Mucosa of descending colon (tissue), 3 donors: ENCODE measurements around the gene ACYP2. TPM values are rescaled to one million over a fixed set of nuclear protein-coding genes. Genes with fewer than 3 reads are reported as not detected.
"Not testable (repeated sequence)": the region's sequence is repeated elsewhere in the genome, so short reads cannot be mapped to it uniquely, and the experiment has no call there.

Source experiments
- ATAC-seq: fragments of 200-7000 bp; cut with Tn5 transposase; one replicate; pipeline ENCODE4 v1.9.1; 2020; ENCODE audit warnings: mild to moderate bottlenecking, moderate library complexity
- DNase-seq, 3 donors: peaks; one replicate each; pipeline ENCODE4 v3.0.0-alpha.2; 2020
- H3K36me3 ChIP-seq: fragments of 200-600 bp; one replicate; pipeline ENCODE4 v1.8.0; 2021; ENCODE audit warnings: low read depth, mild to moderate bottlenecking
- H3K4me1 ChIP-seq: fragments of 200-600 bp; one replicate; pipeline ENCODE4 v1.8.0; 2021; ENCODE audit warnings: low read depth, mild to moderate bottlenecking
- H3K4me3 ChIP-seq: fragments of 200-600 bp; one replicate; pipeline ENCODE4 v1.8.0; 2021; ENCODE audit warnings: mild to moderate bottlenecking
- H3K9me3 ChIP-seq: fragments of 200-600 bp; one replicate; pipeline ENCODE4 v1.8.0; 2021; ENCODE audit warnings: mild to moderate bottlenecking
- intact Hi-C, 2 donors: fragments of 100-400 bp; cut with DNase I in 1 of 2; cut with micrococcal nuclease in 1 of 2; formaldehyde crosslinking; loops; one replicate each; pipeline versions ENCODE4 v1.11.0 to v1.11.1; 2022; cut with DNase I, micrococcal nuclease
- total RNA-seq, 3 donors: library from RNA; stranded (reverse); fragmentation: NEBNext Ultra II Directional in 2 of 3; extraction: Animal tissue kit (Norgen Biotek cat#: 25700) in 2 of 3; gene quantifications; one replicate each; pipeline versions ENCODE4 v1.2.1 to v1.2.4, GENCODE V29; 2021 to 2023
- TF ChIP-seq, protein P1 (sequence below): fragments of 200-600 bp; IDR thresholded peaks from one replicate; pipeline ENCODE4 v1.8.0; 2022; ENCODE audit warnings: antibody characterized with exemption, mild to moderate bottlenecking
- donor health status: DM: no; HTN: no; CAD: no; lungs with moderate emphysema.
- donor health status: DM: no; HTN: no; CAD: no.
- donor health status: DM: no; HTN: yes; CAD: no.

Gene ACYP2
- total RNA-seq, 3 donors from 2014 or later, result 10.7 to 17.8 (median 13.8) TPM

DNA sequence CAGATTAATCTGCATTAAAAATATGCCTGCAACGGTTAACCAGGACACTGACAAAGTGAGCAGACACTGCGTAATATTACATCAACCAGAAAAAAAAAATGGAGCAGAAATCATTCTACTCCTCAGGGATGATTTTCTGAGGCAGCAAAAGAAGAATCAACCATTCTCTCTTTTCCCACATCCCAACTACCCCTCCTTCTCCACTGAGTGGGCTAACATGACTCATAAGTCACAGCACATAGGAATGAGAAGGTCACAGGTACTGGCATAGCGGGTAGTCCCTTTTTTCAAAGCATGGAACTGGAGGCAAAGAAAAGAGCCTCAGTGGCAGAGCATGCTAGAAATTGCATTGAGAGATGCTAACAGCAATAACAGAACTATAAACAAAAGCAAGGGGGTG is 194.9 kb downstream of the ACYP2 start:
- ATAC-seq (no peak), DNase-seq (no peak)
- Histone ChIP-seq H3K4me3 (no peak overlapping the region), H3K36me3 (no peaks in the 10 kb centered on the region), H3K9me3 (no peaks in the 10 kb centered on the region), H3K4me1 (no peaks in the 10 kb centered on the region)
- TF ChIP-seq, protein P1, sequence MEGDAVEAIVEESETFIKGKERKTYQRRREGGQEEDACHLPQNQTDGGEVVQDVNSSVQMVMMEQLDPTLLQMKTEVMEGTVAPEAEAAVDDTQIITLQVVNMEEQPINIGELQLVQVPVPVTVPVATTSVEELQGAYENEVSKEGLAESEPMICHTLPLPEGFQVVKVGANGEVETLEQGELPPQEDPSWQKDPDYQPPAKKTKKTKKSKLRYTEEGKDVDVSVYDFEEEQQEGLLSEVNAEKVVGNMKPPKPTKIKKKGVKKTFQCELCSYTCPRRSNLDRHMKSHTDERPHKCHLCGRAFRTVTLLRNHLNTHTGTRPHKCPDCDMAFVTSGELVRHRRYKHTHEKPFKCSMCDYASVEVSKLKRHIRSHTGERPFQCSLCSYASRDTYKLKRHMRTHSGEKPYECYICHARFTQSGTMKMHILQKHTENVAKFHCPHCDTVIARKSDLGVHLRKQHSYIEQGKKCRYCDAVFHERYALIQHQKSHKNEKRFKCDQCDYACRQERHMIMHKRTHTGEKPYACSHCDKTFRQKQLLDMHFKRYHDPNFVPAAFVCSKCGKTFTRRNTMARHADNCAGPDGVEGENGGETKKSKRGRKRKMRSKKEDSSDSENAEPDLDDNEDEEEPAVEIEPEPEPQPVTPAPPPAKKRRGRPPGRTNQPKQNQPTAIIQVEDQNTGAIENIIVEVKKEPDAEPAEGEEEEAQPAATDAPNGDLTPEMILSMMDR, result no peak
- intact Hi-C loops, result no loop called here

DNA sequence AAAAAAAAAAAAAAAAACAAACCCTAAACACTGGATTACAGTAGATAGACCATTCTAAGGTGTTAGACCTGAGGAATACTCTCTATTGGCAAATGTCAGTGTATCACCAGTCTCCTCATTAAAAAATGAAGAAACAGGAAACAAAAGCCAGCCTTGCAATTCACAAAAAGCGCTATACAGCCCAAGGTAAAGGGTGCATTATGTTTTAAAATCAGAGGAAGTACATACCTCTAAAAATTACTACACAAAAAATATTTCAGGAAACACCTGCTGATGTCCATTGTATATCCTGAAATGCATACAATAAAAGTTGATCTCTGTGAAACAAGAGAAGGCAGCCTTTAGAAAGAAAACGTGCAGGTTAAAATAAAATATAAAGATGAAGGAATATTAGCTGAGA is 195.5 kb downstream of the ACYP2 start:
- H3K36me3 ChIP-seq, result no peaks in the 10 kb centered on the region
- no peak overlapping the region for H3K4me3 ChIP-seq
- TF ChIP-seq, protein P1, result no peak
- DNase-seq (no peak), ATAC-seq (no peak)
- no peaks in the 10 kb centered on the region for H3K9me3 ChIP-seq
- H3K4me1 ChIP-seq, result no peaks in the 10 kb centered on the region
- intact Hi-C loops, result no loop called here

DNA sequence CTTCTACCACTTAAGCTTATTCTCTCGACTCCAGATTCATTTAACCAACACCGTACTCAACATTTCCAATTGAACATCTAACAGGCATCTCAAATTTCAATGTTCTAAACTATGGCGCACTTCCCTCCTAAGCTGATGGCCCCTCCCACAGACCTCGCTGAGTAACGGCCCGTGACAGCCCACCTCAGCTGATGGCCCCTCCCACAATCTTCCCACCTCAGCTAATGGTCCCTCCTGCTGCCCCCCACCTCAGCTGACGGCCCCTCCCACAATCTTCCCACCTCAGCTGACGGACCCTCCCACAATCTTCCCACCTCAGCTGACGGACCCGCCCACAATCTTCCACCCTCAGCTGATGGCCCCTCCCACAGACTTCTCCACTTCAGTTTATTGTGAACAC is 197.7 kb downstream of the ACYP2 start:
- Histone ChIP-seq H3K36me3 (no peaks in the 10 kb centered on the region), H3K4me3 (no peak overlapping the region), H3K4me1 (no peaks in the 10 kb centered on the region), H3K9me3 (no peaks in the 10 kb centered on the region)
- intact Hi-C loops, result no loop called here
- TF ChIP-seq, protein P1, result no peak
- ATAC-seq (no peak), DNase-seq (no peak)

DNA sequence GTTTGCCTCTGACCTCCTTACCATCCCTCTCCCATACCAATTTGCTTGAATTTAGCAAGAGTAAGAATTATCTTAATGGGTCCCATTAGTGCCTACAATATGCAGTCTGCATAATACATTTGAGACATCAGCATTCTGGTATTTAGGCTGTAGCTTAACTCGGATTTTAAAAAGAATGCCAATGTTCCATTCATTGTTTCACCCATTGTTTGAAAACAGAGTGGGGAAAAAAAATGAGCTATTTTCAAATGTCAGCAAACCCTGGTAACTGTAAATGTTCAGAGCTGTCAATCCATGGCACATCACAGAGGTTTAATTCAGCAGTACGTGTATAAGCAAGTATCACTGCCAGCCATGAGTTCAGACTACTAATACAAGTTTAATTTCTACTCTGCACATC is 202.6 kb downstream of the ACYP2 start:
- Histone ChIP-seq H3K4me3 (no peak overlapping the region), H3K36me3 (no peaks in the 10 kb centered on the region), H3K9me3 (no peaks in the 10 kb centered on the region), H3K4me1 (no peaks in the 10 kb centered on the region)
- ATAC-seq, result no peak
- TF ChIP-seq, protein P1, result no peak
- no peak for DNase-seq
- intact Hi-C loops, result no loop called here

DNA sequence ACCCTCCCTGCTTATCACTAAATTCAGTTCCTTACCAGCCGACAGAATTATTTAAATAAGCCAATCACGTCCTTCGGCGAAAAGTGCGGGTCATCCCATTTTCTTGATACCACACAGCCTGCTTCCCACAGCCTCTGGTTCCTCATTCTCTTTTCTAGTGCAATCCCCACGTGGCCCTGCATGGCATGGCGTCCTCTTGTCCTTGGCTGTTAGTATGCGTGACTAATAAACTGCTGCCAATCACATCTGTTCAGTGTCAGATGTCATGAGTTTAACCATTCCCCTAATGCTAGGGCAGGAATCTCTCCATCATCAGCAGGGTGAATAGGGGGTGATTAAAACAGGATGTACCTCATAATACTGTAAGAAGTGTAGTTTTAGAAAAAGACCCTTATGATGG is 203.4 kb downstream of the ACYP2 start:
- TF ChIP-seq, protein P1, result no peak
- Histone ChIP-seq H3K36me3 (no peaks in the 10 kb centered on the region), H3K4me3 (no peak overlapping the region), H3K4me1 (no peaks in the 10 kb centered on the region), H3K9me3 (no peaks in the 10 kb centered on the region)
- intact Hi-C loops, result no loop called here
- ATAC-seq (no peak), DNase-seq (no peak)

DNA sequence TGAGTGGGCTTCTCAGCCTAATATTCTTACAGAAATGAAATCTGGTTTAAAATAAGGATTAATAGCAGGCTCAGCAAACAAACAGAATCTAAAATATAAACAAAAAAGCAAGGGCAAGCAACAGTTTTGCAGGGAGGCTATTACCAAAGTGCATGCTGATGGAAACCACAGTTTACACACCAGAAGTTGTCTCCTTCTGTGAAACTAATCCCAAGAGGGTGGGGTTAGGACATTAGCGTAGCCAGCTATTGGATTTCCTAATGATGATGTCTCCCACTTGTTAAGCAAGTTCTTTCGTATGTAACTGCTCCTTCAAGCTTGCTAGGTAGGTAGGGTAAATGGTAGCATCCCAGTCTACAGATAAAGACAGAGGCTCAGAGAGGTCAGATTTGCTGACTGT is 205.6 kb downstream of the ACYP2 start:
- ATAC-seq, result no peak
- no peaks in the 10 kb centered on the region for H3K4me1 ChIP-seq
- intact Hi-C loops, result no loop called here
- no peak overlapping the region for H3K4me3 ChIP-seq
- no peak for DNase-seq
- no peaks in the 10 kb centered on the region for H3K9me3 ChIP-seq
- TF ChIP-seq, protein P1, result no peak
- no peaks in the 10 kb centered on the region for H3K36me3 ChIP-seq

DNA sequence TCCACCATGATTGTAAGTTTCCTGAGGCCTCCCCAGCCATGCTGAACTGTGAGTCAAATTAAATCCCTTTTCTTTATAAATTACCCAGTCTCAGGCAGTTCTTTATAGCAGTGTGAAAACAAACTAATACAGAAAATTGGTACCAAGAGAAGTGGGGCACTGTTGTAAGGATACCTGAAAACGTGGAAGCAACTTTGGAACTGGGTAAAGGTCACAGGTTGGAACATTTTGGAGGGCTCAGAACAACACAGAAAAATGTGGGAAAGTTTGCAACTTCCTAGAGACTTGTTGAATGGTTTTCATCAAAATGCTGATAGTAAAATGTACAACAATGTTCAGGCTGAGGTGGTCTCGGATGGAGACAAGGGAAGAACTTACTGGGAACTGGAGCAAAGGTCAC is 209.1 kb downstream of the ACYP2 start:
- H3K4me1 ChIP-seq, H3K36me3 ChIP-seq, H3K4me3 ChIP-seq, DNase-seq, intact Hi-C loops, ATAC-seq, H3K9me3 ChIP-seq: not testable (repeated sequence)
